AG08396 (cell line): ENCODE results near the gene TAF15.

Experiments
- DNase-seq: peaks from one replicate; pipeline ENCODE4 v3.0.0; 2012; ENCODE audit warnings: low spot score, mixed read lengths

The TAF15 gene

DNA sequence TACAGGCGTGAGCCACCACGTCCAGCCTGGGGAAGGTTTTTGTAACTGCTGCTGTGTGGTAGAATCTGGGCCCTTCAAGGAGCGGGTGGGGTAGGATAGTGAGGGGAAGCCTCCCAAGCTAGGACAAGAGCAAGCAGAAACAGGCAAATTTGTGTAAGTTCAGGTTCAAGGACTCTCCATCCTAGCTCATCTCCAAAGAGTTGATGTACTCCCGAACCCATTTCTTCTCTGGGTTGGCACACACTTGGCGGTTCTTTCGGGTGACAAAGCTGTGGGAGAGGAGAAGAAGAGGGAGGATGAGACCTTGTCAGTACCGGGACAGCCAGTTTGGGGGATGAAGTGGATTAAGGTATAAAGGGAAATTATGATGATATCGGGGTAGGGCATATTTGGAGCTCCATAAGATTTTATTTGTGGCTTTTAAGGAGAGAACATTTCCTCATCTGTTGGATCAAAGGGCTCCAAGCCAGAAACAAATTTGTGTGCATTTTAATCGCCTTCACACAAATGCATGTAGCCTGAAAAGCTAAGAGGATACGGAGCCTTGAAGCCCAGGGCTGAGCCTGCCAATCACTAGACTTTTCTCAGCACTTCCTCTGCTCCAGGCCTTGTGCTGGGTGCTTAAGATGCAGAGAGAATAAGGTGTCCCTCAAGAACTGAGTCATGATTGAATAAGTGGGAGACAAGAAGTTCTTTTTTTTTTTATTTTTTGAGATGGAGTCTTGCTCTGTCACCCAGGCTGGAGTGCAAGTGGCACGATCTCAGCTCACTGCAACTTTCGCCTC is 63.1 kb downstream of the TAF15 start:
- DNase-seq, result no peak

DNA sequence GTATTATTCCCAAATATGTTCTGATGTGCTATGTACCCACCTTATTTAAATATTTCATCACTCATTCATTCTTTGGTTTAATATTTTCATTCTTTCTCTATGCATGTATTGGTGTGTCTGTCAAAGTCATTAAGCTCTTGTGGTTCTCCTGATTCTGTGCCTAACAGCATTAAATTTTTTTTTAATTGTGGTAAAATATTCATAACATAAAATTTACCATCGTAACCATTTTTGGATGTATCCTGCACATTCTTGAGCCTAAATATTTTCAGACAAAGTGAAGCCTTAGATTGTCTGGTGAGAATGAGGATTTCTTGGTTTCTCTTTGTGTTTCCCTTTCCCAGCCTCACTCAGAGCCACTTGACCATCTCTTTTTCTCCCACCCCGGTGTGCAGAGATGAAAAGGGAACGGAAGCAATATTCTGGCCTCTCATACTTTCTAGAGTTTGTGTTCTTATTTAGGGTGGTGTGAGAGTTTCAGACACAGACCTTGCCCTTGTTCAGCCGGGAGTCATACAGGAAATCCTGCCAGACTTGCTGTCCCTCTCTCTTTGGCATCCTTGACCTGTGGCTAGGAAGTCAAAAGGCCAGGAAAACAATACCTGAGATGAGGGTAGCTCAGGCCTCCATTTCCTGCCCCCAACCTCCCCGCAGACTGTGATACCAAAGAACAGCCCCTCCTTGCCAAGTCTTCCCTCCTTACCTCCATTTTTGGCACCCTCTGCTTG is 66.0 kb downstream of the TAF15 start:
- DNase-seq, result no peak

DNA sequence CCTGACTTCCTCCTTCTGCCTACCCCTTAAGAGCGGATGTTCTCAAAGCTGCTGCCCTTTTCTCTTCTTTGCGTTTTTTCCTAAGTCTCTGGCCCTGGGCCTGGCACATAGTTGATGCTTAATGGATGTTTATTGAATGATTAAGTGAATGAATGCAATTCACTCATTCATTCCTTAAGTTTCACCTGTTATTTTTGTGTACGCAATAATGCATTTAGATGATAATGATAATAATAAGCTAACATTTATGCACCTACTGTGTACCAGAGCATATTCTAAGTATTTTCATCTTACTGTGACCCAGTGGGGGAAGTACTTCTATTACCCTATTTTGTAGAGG is 66.5 kb downstream of the TAF15 start:
- no peak for DNase-seq

DNA sequence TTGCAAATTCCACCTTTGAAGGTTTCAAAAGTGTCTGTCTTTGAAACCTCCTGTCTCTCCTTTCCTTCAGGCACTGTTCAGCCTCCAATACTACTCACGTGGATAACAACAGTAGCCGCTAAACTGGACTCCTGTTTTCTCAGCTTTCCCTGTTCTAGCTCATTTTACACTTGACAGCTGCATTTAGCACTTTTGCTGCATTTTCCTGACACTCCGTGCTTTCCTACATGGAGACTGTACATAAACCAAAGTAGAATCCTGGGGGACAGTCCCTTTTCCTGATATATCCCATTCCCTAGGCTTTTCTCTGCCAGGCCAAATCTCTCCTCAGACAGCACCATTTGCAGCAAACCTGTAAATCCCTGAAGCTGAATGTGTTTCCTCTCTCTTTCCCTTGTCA is 67.2 kb downstream of the TAF15 start:
- DNase-seq, result no peak

GRCh38 chr17:35877345-35878029 is 68.2 kb downstream of the TAF15 start:
- no peak for DNase-seq

DNA sequence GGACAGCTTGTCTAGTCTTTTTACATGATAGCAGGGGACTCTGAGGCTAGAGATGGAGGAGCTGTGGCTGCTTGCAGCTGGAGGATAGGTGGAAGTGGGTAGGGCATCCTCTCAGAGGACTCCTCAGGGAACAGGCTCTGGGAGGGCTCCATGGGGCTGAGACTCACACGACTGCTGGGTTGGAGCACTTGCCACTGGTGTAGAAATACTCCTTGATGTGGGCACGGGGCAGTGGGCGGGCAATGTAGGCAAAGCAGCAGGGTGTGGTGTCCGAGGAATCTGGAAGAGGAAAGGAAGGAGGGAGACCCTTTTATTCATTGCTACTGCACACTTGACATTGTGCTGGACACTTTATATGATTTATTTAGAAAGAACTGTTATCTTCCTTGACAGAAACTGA is 69.1 kb downstream of the TAF15 start:
- no peak for DNase-seq

GRCh38 chr17:35879773-35880654 is 70.7 kb downstream of the TAF15 start, which contains the start of gene CCL5:
Gene CCL5, minus strand, starts transcription at chr17:35880360.
- DNase-seq, result no peak

DNA sequence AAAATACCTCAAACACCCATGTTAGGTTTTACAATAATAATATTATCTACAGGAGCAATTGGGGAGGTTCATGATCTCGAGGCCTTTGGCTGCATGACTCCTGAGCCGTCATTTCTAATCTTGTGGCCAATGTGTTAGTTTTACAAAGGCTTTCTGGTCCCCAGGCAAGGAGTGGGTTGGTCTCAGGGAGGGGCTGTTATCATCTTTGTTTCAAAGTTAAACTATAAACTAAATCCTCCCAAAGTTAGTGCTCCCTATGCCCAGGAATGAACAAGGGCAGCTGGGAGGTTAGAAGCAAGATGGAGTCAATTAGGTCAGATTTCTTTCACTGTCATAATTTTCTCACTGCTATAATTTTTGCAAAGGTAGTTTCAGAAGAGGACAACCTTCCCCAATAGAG is 80.0 kb downstream of the TAF15 start:
- DNase-seq, result no peak

DNA sequence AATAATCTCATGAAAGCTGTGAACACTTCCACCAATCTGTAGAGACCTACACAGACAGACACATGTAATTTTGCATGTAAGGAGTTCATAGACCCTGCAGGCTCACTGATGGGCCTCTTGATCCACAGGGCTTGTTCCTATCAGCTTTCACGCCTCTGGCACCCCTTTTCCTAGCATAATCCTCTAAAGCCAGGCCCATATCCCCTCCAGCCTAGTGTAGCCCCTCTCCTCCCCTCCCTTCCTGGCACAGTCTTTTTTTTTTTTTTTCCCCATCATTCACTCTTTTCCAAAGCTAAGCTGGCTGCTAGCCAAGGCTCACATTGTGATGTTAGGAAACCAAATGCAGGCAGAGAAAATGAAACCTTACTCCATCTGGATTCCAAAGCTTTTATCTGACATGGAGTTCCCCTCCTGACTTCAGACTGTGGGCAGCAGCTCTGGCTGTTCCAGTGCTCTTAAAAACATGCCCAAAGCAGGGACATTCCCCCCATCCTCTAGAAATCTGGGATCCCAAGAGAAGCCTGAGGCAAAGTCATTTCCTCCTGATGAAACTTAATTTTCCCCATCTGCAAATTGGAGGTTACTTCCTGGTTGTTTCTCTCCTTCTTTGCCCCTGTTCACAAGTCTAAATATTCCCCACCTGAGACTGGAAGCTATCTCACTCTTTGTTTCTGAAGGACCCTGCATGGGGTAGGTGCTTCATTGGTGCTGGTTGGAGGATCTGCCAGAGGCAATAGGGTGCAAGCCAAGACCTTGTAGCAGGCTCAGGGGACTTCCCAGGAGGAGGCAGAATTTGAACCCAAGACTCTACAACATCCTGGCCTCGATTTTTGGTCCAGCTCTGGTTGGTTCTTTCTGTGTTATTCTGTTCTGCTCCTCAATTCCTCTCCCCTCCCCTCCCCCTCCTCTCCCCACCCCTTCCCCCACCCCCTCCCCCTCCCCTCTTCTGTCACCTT is 80.8 kb downstream of the TAF15 start:
- DNase-seq, result no peak

- no peak for DNase-seq
Measured at GRCh38 chr17:35890774-35891155, 81.5 kb downstream of the TAF15 start.

DNA sequence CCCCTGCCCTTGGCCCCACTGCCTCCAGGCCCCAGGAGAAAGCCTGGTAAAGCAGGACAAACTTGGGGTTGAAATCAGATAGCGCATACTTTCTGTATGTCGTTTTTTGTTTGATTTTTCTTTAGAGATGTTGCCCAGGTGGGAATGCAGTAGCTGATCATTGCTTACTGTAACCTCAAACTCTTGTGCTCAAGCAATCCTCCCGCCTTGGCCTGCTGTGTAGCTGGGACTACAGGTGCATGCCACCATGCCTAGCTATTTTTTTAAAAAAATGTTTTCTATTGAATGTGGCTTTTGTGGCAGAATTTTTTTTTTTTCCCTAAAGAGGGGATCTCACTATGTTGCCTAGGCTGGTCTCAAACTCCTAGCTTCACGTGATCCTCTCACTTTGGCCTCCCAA is 82.0 kb downstream of the TAF15 start:
- DNase-seq, result no peak

DNA sequence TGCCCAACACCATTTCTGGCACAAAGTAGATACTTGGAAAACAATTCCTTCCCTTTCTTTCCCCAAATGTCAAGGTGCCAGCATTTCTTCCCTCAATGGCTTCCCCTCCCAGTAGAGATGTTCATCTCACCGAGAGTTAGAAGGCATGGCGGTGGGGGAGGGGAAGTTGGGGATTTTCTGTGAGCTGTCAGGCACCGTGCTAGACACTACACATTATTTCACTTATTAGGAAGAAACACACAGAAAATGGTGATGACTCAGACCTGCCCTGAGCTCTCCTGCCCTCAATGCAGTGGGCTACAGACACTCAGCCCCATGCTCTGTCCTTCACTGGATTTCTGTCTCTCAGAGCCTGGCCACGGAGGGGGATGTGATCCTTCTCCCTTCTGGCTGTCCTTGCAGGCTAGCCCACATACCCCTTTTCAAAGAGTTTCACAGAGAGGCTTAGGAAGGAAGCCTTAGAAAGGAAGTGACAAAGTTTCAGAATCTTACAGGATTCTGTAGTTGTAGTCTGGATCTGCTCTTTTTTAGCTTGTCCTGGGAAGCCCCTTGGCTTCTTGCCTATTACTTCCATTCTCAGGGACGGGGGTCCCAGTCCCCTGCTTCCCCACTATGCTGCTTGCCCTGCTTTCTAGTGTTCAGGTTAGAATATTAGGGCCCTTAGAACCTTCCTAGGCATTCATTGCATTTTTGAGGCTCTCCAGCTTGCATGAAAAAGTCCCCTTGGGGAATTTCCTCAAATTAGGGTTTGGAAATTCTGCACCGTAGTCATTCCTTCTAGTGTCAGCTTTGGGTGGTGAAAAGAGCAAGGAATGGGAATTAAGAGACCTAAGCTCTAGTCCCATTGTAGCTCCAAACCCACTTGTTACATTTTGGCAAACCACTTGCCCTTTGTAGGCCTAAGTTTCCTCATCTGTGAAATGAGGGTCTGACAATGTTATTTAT is 83.1 kb downstream of the TAF15 start:
- no peak for DNase-seq

DNA sequence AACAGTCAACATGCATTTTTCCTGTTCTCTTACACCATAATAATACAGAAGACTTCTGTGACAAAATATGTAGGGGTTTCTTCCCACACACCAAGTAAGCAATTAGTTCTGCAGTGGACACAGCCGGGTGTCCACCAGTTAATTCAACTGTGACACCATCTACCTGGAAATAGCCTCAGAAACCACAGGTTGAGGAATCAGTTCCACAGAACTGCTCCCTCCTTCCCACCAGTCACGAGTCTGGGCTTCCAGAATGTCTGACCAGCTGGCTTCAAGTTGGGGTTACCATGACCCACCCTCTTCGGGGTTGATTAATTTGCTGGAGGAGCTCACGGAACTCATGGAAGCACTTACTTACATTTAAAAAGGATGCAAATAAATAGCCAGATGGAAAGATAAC is 84.5 kb downstream of the TAF15 start:
- no peak for DNase-seq

DNA sequence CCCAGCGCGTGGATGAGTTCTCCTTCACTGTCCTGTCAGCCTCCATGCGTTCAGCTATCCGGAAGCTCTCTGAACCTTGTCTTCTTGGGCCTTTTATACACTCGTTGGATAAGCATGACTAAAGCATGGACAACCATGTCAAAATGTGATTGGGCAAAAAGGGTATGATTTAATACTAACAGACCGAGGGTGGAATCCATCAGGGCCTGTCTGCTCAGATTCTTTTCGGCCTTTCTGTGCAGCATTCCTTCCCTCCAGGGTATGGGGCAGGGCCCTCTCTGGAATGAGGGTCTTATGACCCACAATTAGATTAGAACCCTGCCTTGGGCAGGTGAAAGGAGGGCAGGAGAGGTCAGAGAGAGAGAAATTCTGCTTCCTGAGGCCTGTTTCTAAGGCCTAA is 84.9 kb downstream of the TAF15 start:
- no peak for DNase-seq

DNA sequence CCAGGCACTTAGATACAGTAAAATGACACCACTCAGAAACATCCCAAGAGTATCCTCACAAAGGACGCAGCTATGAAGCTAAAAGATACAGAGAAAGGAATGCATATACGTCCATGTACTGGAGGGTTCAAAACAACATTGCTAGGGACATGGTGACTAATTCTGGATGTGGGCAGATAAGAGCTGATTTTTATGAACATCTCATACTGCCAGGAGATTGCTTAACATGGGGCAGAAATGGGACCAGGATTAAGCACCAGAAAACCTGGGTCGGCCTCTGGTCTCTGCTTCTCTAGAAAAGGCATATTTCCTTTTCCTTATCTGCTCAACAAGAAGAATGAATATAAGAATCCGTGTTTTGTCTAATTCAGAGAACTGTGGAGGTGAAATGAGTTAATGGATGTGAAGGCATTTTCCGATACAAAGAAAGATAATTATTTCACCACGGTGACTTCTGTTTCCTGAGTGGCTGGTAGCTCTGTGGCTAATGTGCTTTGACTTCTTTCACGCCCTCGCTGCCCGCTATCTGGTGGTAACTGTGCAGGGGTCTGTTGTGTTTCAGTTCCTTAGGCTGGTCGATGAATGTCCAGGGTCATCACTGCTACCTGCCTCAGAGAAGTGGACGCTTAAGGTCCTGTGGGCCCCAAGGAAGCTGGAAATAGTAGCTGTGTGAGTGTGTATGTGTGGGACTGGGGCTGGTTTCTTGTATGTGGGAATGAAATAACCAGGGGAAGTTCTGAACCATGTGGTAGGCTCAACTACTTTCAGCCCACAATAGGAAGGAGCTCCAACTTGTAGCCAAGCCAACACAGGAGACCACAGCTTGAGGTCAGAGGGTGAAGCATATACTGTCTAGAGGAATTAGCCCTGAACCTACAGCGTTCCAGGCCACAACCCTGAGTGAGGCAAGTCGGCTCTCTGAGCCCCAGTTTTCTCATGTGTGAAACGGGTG is 86.6 kb downstream of the TAF15 start:
- no peak for DNase-seq
